Hepatocyte (in vitro differentiated cells): Measurements from ENCODE around the gene TXNDC16. TPM values are rescaled to one million over a fixed set of nuclear protein-coding genes. Genes with fewer than 3 reads are reported as not detected.

Source experiments
- DNase-seq: peaks from one replicate; pipeline ENCODE4 v3.0.0-alpha.2; 2016; ENCODE audit warnings: low spot score
- H2AFZ ChIP-seq: fragments of 200-600 bp; sonication (generic); 2 replicates; pipeline ENCODE4 v1.6.0; 2016; ENCODE audit warnings: antibody characterized with exemption, mild to moderate bottlenecking
- H3K27ac ChIP-seq: fragments of 200-600 bp; sonication (generic); 2 replicates; pipeline ENCODE4 v1.5.1; 2016; ENCODE audit warnings: mild to moderate bottlenecking
- H3K27me3 ChIP-seq: fragments of 200-600 bp; sonication (generic); 2 replicates; pipeline ENCODE4 v1.6.1; 2016
- H3K36me3 ChIP-seq: fragments of 200-600 bp; sonication (generic); replicated peaks from 2 replicates; pipeline ENCODE4 v1.5.1; 2016; ENCODE audit warnings: low read depth; ENCODE audit not compliant: insufficient read depth
- H3K4me1 ChIP-seq: fragments of 200-600 bp; sonication (generic); 2 replicates; pipeline ENCODE4 v1.5.1; 2016; ENCODE audit warnings: mild to moderate bottlenecking, moderate library complexity; ENCODE audit not compliant: insufficient read depth
- H3K4me2 ChIP-seq: fragments of 200-600 bp; sonication (generic); 2 replicates; pipeline ENCODE4 v1.6.0; 2016
- H3K4me3 ChIP-seq: fragments of 200-600 bp; sonication (generic); 2 replicates; pipeline ENCODE4 v1.5.1; 2016; ENCODE audit warnings: mild to moderate bottlenecking
- H3K79me2 ChIP-seq: fragments of 200-600 bp; sonication (generic); 2 replicates; pipeline ENCODE4 v1.6.0; 2017; ENCODE audit warnings: mild to moderate bottlenecking
- H3K9me2 ChIP-seq: fragments of 200-600 bp; sonication (generic); replicated peaks from 2 replicates; pipeline ENCODE4 v1.6.0; 2017; ENCODE audit warnings: mild to moderate bottlenecking; ENCODE audit not compliant: insufficient read depth
- H3K9me3 ChIP-seq: fragments of 200-600 bp; sonication (generic); 2 replicates; pipeline ENCODE4 v1.5.1; 2016; ENCODE audit warnings: low read depth, mild to moderate bottlenecking
- H4K20me1 ChIP-seq: fragments of 200-600 bp; sonication (generic); 2 replicates; pipeline ENCODE4 v1.6.0; 2016; ENCODE audit warnings: mild to moderate bottlenecking; ENCODE audit not compliant: insufficient read depth, poor library complexity, severe bottlenecking
- EZH2 ChIP-seq: fragments of 200-600 bp; sonication (generic); IDR thresholded peaks from 2 replicates; pipeline ENCODE4 v1.6.1; 2016; ENCODE audit warnings: antibody characterized with exemption, mild to moderate bottlenecking, borderline replicate concordance
- EZH2phosphoT487 ChIP-seq: fragments of 200-600 bp; sonication (generic); IDR thresholded peaks from one replicate; pipeline ENCODE4 v1.6.1; 2018; ENCODE audit warnings: antibody characterized with exemption, mild to moderate bottlenecking, low read depth, moderate library complexity; ENCODE audit not compliant: unreplicated experiment, severe bottlenecking
- WGBS: methylation state at CpG from one replicate; pipeline ENCODE4 v1.1.6; 2016; ENCODE audit warnings: low lambda C conversion rate; ENCODE audit errors: missing lambda C conversion rate; 5-methylcytosine and 5-hydroxymethylcytosine counted together
- polyA plus RNA-seq: library from polyadenylated mRNA; unstranded; fragments of >200 nt; fragmentation: Nextera tagmentation; extraction: Ambion mirVana; gene quantifications from 2 replicates; pipeline ENCODE4 v1.2.1, GENCODE V29; 2016
- total RNA-seq: library from RNA; depleted of rRNA; stranded (reverse); fragments of >200 nt; gene quantifications from 2 replicates; pipeline ENCODE4 v1.2.3, GENCODE V29; 2014
- TF ChIP-seq, protein P1 (sequence below): fragments of 200-600 bp; sonication (generic); IDR thresholded peaks from 2 replicates; pipeline ENCODE4 v1.5.1; 2016; ENCODE audit warnings: antibody characterized with exemption, mild to moderate bottlenecking; ENCODE audit not compliant: poor library complexity

The TXNDC16 gene
- total and polyA plus RNA-seq, 2 experiments from 2014 or later = 5.0 to 14.2 TPM

DNA sequence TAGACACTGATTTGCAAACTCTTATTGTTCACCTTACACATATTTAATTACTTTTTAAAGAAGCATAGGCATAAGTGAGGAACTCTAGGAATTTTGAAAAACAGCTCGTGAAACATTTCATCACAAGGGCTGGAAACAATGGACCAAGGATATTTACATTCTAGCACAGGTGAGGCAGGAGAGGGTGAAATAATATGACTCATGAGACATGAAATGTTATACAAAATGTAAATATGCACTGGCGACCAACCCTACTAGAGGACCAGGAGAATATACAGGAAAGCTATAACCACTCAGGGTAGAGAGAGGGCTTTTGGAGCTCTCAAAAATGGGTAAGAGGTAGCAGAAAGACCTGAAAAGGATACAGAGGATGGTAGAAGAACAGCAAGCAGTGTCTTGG lies 122.9 kb downstream of the TXNDC16 start:
- no peak for DNase-seq
- WGBS = 79% methylated on average over 2 of the region's 2 CpGs

DNA sequence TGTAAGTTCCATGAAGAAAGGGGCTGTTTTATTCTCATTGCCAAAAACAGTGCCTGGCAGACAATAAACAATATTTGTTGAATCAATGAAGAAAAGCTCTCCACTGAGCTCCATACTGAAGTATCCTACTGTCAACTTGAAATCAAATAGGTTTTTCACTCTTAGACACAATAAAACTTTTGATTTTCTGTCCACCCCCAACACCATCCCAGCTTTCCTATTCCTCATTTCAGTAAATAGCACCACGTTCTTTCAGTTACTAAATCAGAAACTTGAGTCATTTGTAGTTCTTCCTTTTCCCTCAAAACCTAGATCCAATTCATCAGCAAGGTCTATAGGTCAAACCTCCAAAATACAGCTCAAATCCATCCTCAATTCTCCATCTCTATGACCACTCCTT lies 124.8 kb downstream of the TXNDC16 start:
- Histone ChIP-seq H3K4me3 (no peak overlapping the region), H2AFZ (no peak overlapping the region), H3K4me2 (no peak overlapping the region), H3K27ac (no peak overlapping the region), H3K27me3 (no peaks in the 10 kb centered on the region), H3K9me2 (no peaks in the 10 kb centered on the region), H3K36me3 (no peaks in the 10 kb centered on the region), H3K9me3 (peaks cover 4% of the 10 kb centered on the region), H3K4me1 (no peaks in the 10 kb centered on the region), H3K79me2 (no peaks in the 10 kb centered on the region), H4K20me1 (no peaks in the 10 kb centered on the region)
- TF ChIP-seq EZH2phosphoT487 = no peak
- 96% methylated on average over 1 of the region's 1 CpG for WGBS
- DNase-seq = no peak

More for the DNA sequence above, 122.9 kb downstream of the TXNDC16 start:
- H3K27me3 ChIP-seq = no peaks in the 10 kb centered on the region
- no peak overlapping the region for H3K4me2 ChIP-seq
- H4K20me1 ChIP-seq = no peaks in the 10 kb centered on the region
- peaks cover 3% of the 10 kb centered on the region for H3K9me3 ChIP-seq
- no peak overlapping the region for H2AFZ ChIP-seq
- no peaks in the 10 kb centered on the region for H3K36me3 ChIP-seq
- H3K79me2 ChIP-seq = no peaks in the 10 kb centered on the region
- H3K4me1 ChIP-seq = no peaks in the 10 kb centered on the region
- TF ChIP-seq, protein P1, sequence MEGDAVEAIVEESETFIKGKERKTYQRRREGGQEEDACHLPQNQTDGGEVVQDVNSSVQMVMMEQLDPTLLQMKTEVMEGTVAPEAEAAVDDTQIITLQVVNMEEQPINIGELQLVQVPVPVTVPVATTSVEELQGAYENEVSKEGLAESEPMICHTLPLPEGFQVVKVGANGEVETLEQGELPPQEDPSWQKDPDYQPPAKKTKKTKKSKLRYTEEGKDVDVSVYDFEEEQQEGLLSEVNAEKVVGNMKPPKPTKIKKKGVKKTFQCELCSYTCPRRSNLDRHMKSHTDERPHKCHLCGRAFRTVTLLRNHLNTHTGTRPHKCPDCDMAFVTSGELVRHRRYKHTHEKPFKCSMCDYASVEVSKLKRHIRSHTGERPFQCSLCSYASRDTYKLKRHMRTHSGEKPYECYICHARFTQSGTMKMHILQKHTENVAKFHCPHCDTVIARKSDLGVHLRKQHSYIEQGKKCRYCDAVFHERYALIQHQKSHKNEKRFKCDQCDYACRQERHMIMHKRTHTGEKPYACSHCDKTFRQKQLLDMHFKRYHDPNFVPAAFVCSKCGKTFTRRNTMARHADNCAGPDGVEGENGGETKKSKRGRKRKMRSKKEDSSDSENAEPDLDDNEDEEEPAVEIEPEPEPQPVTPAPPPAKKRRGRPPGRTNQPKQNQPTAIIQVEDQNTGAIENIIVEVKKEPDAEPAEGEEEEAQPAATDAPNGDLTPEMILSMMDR = no peak
- no peak for TF ChIP-seq EZH2phosphoT487
- TF ChIP-seq EZH2 = no peak
- H3K27ac ChIP-seq = no peak overlapping the region
- no peaks in the 10 kb centered on the region for H3K9me2 ChIP-seq
- no peak overlapping the region for H3K4me3 ChIP-seq

DNA sequence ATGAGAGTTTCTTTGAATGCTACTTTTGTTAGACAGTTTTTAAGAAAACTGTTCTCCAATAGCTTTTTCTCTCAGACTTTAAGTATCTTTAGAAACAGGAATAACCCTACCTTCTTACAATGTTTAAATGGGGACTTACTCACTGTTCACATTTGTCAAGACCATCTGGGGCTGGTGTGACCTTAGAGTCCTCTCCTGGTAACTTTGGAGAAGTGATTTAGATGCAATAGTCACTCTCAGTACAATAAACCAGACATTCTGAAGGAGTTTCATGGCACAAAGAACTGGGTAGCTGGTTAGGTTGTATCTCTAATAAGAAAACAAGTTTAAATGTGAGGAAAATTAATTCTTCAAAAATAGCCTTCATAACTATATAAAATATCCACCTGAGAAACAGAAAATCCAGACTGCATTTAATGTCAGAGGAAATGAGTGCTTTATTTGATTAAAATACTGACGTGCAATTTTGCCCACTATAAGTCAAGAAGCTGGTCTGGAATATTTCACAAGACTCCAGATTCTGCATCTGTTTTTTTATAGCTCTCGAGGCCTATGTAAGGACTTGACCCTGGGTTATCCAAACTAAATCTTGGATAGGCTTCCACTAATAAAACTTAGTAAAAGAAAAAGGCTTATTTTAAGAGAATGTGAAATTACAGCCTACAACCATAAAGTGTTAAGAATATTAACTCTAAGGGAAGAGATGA lies 129.5 kb downstream of the TXNDC16 start:
- H3K27me3 ChIP-seq = no peaks in the 10 kb centered on the region
- no peak for DNase-seq
- 35% methylated on average over 2 of the region's 2 CpGs for WGBS
- peaks cover 4% of the 10 kb centered on the region for H3K9me3 ChIP-seq
- H3K79me2 ChIP-seq = no peaks in the 10 kb centered on the region
- no peak for TF ChIP-seq EZH2
- TF ChIP-seq EZH2phosphoT487 = no peak
- TF ChIP-seq, protein P1 = no peak
- no peaks in the 10 kb centered on the region for H3K36me3 ChIP-seq
- no peak overlapping the region for H3K27ac ChIP-seq
- no peaks in the 10 kb centered on the region for H4K20me1 ChIP-seq
- no peak overlapping the region for H3K4me2 ChIP-seq
- no peaks in the 10 kb centered on the region for H3K9me2 ChIP-seq
- no peaks in the 10 kb centered on the region for H3K4me1 ChIP-seq
- H2AFZ ChIP-seq = no peak overlapping the region
- no peak overlapping the region for H3K4me3 ChIP-seq

DNA sequence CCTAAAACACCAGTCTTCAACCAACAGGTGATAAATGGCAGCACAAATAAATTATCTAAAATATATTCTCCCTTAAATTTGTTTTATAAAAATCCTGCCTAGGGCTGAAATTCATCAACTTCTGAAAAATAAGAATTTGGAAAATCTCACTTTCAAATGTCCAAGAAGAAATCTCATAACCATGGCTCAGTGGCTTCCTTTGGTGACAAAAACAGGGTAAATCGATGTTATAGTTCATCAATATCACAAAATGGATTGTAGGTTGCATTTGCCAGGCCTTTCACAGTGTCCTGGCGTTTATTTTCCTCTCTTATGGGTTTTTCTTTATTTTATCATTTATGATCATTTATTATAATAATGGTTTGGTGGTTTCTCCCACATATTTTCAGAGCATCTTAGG lies 135.2 kb downstream of the TXNDC16 start:
- no peak overlapping the region for H3K4me3 ChIP-seq
- H4K20me1 ChIP-seq = no peaks in the 10 kb centered on the region
- no peaks in the 10 kb centered on the region for H3K36me3 ChIP-seq
- no peaks in the 10 kb centered on the region for H3K9me2 ChIP-seq
- no peak overlapping the region for H2AFZ ChIP-seq
- H3K4me1 ChIP-seq = no peaks in the 10 kb centered on the region
- no peak overlapping the region for H3K27ac ChIP-seq
- no peak for DNase-seq
- 90% methylated on average over 2 of the region's 2 CpGs for WGBS
- H3K79me2 ChIP-seq = no peaks in the 10 kb centered on the region
- H3K9me3 ChIP-seq = no peaks in the 10 kb centered on the region
- TF ChIP-seq, protein P1 = no peak
- TF ChIP-seq EZH2phosphoT487 = no peak
- TF ChIP-seq EZH2 = no peak
- no peak overlapping the region for H3K4me2 ChIP-seq
- no peaks in the 10 kb centered on the region for H3K27me3 ChIP-seq
